Osteocyte (in vitro differentiated cells): Measurements from ENCODE around the gene GDPD5. TPM values are rescaled to one million over a fixed set of nuclear protein-coding genes. Genes with fewer than 3 reads are reported as not detected.
A peak's percentile ranks its signal among the peaks of the same experiment; 100 is the strongest.

Experiments
- DNase-seq: peaks from one replicate; pipeline ENCODE4 v3.0.0; 2021; ENCODE audit warnings: mixed read lengths; ENCODE audit not compliant: unreplicated experiment; ENCODE audit errors: extremely low spot score
- H3K27ac Mint-ChIP-seq: one replicate; pipeline ENCODE4 v1.8.0; 2021; ENCODE audit warnings: mild to moderate bottlenecking, mixed read lengths; ENCODE audit not compliant: unreplicated experiment
- H3K27me3 Mint-ChIP-seq: one replicate; pipeline ENCODE4 v1.8.0; 2021; ENCODE audit warnings: mixed read lengths; ENCODE audit not compliant: unreplicated experiment
- H3K36me3 Mint-ChIP-seq: one replicate; pipeline ENCODE4 v1.8.0; 2021; ENCODE audit warnings: mixed read lengths; ENCODE audit not compliant: unreplicated experiment
- H3K4me1 Mint-ChIP-seq: one replicate; pipeline ENCODE4 v1.8.0; 2021; ENCODE audit warnings: mixed read lengths; ENCODE audit not compliant: unreplicated experiment
- H3K4me3 Mint-ChIP-seq: one replicate; pipeline ENCODE4 v1.8.0; 2021; ENCODE audit warnings: mild to moderate bottlenecking, moderate library complexity, mixed read lengths; ENCODE audit not compliant: unreplicated experiment
- H3K9me3 Mint-ChIP-seq: one replicate; pipeline ENCODE4 v1.8.0; 2021; ENCODE audit warnings: mixed read lengths; ENCODE audit not compliant: unreplicated experiment
- long read RNA-seq: library from polyadenylated mRNA; unstranded; transcript quantifications from one replicate; pipeline ENCODE4 v2.0.0, GENCODE V29; 2021
- total RNA-seq: library from RNA; stranded (reverse); gene quantifications from 2 replicates; pipeline ENCODE4 v1.2.1, GENCODE V29; 2021
- TF ChIP-seq, protein P1 (sequence below): fragments of 200-600 bp; sonication (generic); IDR thresholded peaks from 2 replicates; pipeline ENCODE4 v1.5.0; 2021; ENCODE audit warnings: antibody characterized with exemption, mild to moderate bottlenecking, moderate library complexity

Gene GDPD5, protein sequence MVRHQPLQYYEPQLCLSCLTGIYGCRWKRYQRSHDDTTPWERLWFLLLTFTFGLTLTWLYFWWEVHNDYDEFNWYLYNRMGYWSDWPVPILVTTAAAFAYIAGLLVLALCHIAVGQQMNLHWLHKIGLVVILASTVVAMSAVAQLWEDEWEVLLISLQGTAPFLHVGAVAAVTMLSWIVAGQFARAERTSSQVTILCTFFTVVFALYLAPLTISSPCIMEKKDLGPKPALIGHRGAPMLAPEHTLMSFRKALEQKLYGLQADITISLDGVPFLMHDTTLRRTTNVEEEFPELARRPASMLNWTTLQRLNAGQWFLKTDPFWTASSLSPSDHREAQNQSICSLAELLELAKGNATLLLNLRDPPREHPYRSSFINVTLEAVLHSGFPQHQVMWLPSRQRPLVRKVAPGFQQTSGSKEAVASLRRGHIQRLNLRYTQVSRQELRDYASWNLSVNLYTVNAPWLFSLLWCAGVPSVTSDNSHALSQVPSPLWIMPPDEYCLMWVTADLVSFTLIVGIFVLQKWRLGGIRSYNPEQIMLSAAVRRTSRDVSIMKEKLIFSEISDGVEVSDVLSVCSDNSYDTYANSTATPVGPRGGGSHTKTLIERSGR
- total RNA-seq = 3.1 and 4.0 TPM in 2 replicates
- long read RNA-seq = 0 reads

DNA sequence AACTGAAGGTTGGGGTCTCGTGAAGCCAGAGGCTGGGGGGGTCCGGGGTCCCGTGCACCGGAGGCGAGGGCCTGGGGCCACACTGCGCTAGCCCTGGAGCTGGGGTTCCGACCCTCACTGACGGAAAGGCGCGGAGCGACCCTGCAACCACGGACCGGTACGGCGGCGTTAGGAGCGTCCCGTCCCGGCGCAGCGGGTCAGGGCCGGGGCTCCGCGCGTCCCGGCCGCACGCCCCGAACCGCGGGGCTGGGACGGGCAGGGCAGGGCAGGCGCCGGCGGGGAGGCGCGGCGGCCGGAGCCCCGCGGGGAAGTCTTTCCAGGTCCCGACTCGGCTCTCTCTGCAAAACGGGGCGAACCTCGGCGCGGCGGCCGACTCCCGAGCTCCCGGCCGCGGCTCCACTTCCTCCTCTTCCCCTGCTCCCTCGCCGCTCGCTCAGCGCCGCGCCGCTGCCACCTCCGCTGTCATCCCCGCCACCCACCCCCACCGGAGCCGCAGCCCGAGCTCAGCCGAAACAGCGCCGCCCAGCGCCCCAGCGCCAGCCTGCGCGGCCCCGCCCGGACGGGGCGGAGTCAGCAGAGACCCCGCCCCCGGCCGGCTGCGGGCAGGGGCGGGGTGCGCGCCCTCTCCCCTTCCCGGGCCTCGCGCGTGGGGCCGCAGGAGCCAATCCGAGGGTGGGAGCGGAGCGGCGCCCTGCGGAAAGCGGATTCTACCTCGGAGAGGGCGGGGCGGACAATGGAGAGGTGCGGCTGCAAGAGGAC, at the start of gene GDPD5:
TSS of gene GDPD5 (minus strand) at position 509 of the 759 bp plus-strand sequence. CDS start 48,206 bp downstream, outside the sequence.
- H3K36me3 Mint-ChIP-seq = no peaks in the 10 kb centered on the region
- H3K27me3 Mint-ChIP-seq = peaks cover 25% of the 10 kb centered on the region
- H3K9me3 Mint-ChIP-seq = no peaks in the 10 kb centered on the region
- no peak within 1 kb of the TSS for H3K27ac Mint-ChIP-seq
- peak within 1 kb of the TSS; percentile 77 for H3K4me3 Mint-ChIP-seq
- DNase-seq = peak; percentile 94
- TF ChIP-seq, protein P1, sequence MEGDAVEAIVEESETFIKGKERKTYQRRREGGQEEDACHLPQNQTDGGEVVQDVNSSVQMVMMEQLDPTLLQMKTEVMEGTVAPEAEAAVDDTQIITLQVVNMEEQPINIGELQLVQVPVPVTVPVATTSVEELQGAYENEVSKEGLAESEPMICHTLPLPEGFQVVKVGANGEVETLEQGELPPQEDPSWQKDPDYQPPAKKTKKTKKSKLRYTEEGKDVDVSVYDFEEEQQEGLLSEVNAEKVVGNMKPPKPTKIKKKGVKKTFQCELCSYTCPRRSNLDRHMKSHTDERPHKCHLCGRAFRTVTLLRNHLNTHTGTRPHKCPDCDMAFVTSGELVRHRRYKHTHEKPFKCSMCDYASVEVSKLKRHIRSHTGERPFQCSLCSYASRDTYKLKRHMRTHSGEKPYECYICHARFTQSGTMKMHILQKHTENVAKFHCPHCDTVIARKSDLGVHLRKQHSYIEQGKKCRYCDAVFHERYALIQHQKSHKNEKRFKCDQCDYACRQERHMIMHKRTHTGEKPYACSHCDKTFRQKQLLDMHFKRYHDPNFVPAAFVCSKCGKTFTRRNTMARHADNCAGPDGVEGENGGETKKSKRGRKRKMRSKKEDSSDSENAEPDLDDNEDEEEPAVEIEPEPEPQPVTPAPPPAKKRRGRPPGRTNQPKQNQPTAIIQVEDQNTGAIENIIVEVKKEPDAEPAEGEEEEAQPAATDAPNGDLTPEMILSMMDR = peak; percentile 71
- peaks cover 2% of the 10 kb centered on the region for H3K4me1 Mint-ChIP-seq

DNA sequence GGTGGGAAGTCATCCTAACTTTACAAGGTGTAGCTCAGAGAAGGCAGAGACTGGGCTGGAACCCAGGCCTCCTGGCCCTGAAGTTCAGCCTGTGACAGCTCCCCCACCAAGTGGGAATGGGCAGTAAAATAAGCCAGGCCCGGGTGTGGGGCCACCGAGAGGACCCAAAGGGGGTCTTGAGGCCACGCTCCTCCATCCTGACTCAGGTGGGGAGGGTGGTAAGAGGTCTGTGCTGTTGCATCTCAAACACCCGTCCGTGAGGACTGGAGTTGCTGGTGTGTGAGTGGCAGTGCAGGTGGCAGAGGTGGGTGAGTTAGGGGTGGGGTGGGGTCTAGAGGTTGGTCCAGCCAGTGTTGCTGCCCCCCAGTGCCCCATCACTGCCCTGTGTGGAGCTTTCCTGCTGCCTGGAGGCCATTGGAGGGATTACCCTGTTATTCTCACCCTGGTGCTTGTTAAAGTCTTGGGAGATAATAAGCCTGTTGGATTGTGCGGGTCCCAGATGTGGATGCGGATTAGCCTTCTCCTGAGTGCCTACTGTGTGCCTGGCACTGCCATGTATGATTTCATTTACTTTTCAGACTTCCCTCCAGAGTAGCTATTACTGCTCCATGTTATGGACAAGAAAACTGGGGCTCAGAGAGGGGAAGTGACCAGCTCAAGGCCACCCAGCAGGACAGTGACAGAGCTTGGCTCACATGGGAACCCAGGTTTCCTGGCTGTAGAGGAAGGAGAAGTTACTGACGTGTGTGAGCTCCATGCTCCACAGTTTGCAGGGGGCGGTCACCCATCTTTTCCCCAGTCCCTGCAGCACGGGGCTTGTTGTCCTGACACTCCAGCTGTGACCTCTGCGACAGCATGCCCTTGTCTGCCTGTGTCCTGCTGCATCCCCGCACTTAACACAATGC, 49.2 kb upstream of the GDPD5 start:
- Mint-ChIP-seq H3K27ac (no peak overlapping the region), H3K4me1 (peaks cover 14% of the 10 kb centered on the region), H3K9me3 (peaks cover 4% of the 10 kb centered on the region), H3K36me3 (peaks cover 18% of the 10 kb centered on the region), H3K4me3 (no peak overlapping the region), H3K27me3 (no peaks in the 10 kb centered on the region)
- DNase-seq = no peak
- TF ChIP-seq, protein P1 = peak; percentile 26

DNA sequence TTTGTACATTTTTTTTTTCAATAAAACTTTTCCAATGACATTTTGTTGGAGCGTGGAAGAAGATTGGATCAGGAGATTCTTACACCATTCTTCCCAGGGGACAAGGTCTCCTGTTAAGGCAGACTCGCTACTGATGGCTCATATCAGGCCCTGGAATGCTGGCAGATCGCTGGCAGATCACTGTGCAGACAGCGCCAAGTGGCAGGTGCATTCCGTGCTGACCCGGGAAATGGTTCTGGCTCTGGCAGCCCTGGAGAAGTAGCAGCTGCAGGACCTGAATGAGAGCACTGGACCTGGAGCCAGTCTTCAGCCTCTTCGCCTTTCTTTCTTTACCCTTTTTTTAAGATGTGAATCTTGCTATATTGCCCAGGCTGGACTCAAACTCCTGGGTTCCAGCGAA, 47.0 kb upstream of the GDPD5 start:
- Mint-ChIP-seq H3K4me1 (peaks cover 15% of the 10 kb centered on the region), H3K4me3 (no peak overlapping the region), H3K9me3 (peaks cover 4% of the 10 kb centered on the region), H3K27me3 (no peaks in the 10 kb centered on the region), H3K27ac (no peak overlapping the region), H3K36me3 (peaks cover 33% of the 10 kb centered on the region)
- TF ChIP-seq, protein P1 = no peak
- DNase-seq = no peak

DNA sequence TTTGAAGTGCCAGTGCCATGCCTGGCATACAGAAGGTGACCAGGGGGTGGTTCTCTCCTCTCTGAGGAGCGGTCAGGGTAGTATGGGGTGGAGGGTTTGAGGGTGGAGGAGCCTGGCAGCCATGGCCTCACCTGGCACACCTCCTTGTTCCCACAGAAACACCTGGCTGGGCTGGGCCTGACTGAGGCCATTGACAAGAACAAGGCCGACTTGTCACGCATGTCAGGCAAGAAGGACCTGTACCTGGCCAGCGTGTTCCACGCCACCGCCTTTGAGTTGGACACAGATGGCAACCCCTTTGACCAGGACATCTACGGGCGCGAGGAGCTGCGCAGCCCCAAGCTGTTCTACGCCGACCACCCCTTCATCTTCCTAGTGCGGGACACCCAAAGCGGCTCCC, 45.9 kb upstream of the GDPD5 start:
- DNase-seq = no peak
- Mint-ChIP-seq H3K27ac (no peak overlapping the region), H3K4me3 (no peak overlapping the region), H3K9me3 (peaks cover 4% of the 10 kb centered on the region), H3K27me3 (no peaks in the 10 kb centered on the region), H3K36me3 (peaks cover 35% of the 10 kb centered on the region), H3K4me1 (peaks cover 14% of the 10 kb centered on the region)
- TF ChIP-seq, protein P1 = no peak
